Small intestine (tissue), 7 donors: ENCODE results near the gene RAB25. TPM values are rescaled to one million over a fixed set of nuclear protein-coding genes. Genes with fewer than 3 reads are reported as not detected.
"Not testable (repeated sequence)": the region's sequence is repeated elsewhere in the genome, so short reads cannot be mapped to it uniquely, and the experiment has no call there.

Source experiments
- DNase-seq, 2 donors: peaks; one replicate each; pipeline versions ENCODE4 v3.0.0 to v3.0.0-alpha.2; 2013
- FAIRE-seq: peaks from 2 replicates; lab custom pipeline; 2012; peaks lifted over from hg19 to GRCh38; lab: Jason Lieb, UNC
- H3K27ac ChIP-seq, 3 donors: one replicate each; pipeline ENCODE4 v1.5.1; 2013; ENCODE audit warnings: low read length in 2 of 3, mild to moderate bottlenecking in 2 of 3, control low read depth in 1 of 3, inconsistent platforms in 1 of 3, low read depth in 1 of 3, moderate library complexity in 1 of 3
- H3K27me3 ChIP-seq, 3 donors: one replicate each; pipeline ENCODE4 v1.6.1; 2013; ENCODE audit warnings: low read length in 3 of 3, inconsistent platforms in 1 of 3; ENCODE audit not compliant: control insufficient read depth in 3 of 3, insufficient read depth in 3 of 3
- H3K36me3 ChIP-seq, 3 donors: one replicate each; pipeline ENCODE4 v1.6.1; 2013; ENCODE audit warnings: low read length in 3 of 3, inconsistent platforms in 1 of 3, low read depth in 1 of 3, mild to moderate bottlenecking in 1 of 3, moderate library complexity in 1 of 3; ENCODE audit not compliant: control insufficient read depth in 3 of 3, insufficient read depth in 2 of 3
- H3K4me1 ChIP-seq, 3 donors: one replicate each; pipeline ENCODE4 v1.6.1; 2013; ENCODE audit warnings: low read length in 2 of 3, inconsistent platforms in 1 of 3, low read depth in 1 of 3, mild to moderate bottlenecking in 1 of 3, moderate library complexity in 1 of 3; ENCODE audit not compliant: control insufficient read depth in 3 of 3, insufficient read depth in 2 of 3
- H3K4me3 ChIP-seq, 3 donors: one replicate each; pipeline ENCODE4 v1.5.1; 2013; ENCODE audit warnings: low read length in 3 of 3, control low read depth in 1 of 3, inconsistent platforms in 1 of 3, low read depth in 1 of 3, mild to moderate bottlenecking in 1 of 3, moderate library complexity in 1 of 3
- H3K9me3 ChIP-seq, 2 donors: one replicate each; pipeline ENCODE4 v1.6.1; 2013; ENCODE audit warnings: low read depth in 1 of 2, low read length in 1 of 2; ENCODE audit not compliant: control insufficient read depth in 2 of 2, insufficient read depth in 1 of 2
- WGBS, 3 donors: extraction: QIAGEN DNeasy Blood & Tissue Kit; methylation state at CpG; one replicate each; pipeline ENCODE4 v1.1.7; 2013; 5-methylcytosine and 5-hydroxymethylcytosine counted together
- polyA plus RNA-seq, 4 donors: library from polyadenylated mRNA; stranded (reverse) in 3 of 4; unstranded in 1 of 4; fragments of 200-250 nt in 3 of 4; fragments of 120-200 nt in 1 of 4; gene quantifications; one replicate each; pipeline versions ENCODE4 v1.2.1 to v1.2.3, GENCODE V29; 2013
- donor health status: healthy with polysubstance abuse.
- donor health status: control.
- donor health status: control.
- donor health status: Bipolar disorder and iron deficiency.
- donor health status: healthy.

The RAB25 gene
- polyA plus RNA-seq, 4 donors = 140 to 216 (median 169) TPM

- not testable (repeated sequence) for FAIRE-seq, DNase-seq, H3K4me3 ChIP-seq, H3K9me3 ChIP-seq, H3K27ac ChIP-seq, H3K27me3 ChIP-seq
- peaks cover 0 to 15% (median 0%) of the 10 kb centered on the region in 3 donors for H3K4me1 ChIP-seq
- WGBS, 3 donors = 85 to 98% (median 89%) methylated on average over 5 to 7 of the region's 7 CpGs
- H3K36me3 ChIP-seq = peaks cover 0 to 81% (median 2%) of the 10 kb centered on the region in 3 donors
These were observed 10.4 kb downstream of the RAB25 start for GRCh38 chr1:156071332-156071816.

- Histone ChIP-seq H3K27me3 (no peaks in the 10 kb centered on the region), H3K4me1 (peaks cover 0 to 20% (median 0%) of the 10 kb centered on the region in 3 donors), H3K36me3 (peaks cover 0 to 80% (median 2%) of the 10 kb centered on the region in 3 donors), H3K9me3 (no peaks in the 10 kb centered on the region), H3K27ac (no peak overlapping the region), H3K4me3 (no peak overlapping the region)
- FAIRE-seq = no peak
- 63 to 70% (median 70%) methylated on average over 6 of the region's 6 CpGs for WGBS, 3 donors
- no peak for DNase-seq
These were observed 11.3 kb downstream of the RAB25 start for GRCh38 chr1:156072251-156072650.

- no peak for FAIRE-seq
- peaks cover 0 to 22% (median 0%) of the 10 kb centered on the region in 3 donors for H3K4me1 ChIP-seq
- WGBS, 3 donors = 13 to 46% (median 28%) methylated on average over 1 of the region's 1 CpG
- H3K27me3 ChIP-seq = no peaks in the 10 kb centered on the region
- no peak overlapping the region for H3K27ac ChIP-seq
- H3K4me3 ChIP-seq = no peak overlapping the region
- H3K36me3 ChIP-seq = peaks cover 0 to 73% (median 2%) of the 10 kb centered on the region in 3 donors
- no peak for DNase-seq
- H3K9me3 ChIP-seq = no peaks in the 10 kb centered on the region
These were observed 12.2 kb downstream of the RAB25 start for GRCh38 chr1:156073110-156073687.

- FAIRE-seq (no peak), DNase-seq (no peak)
- Histone ChIP-seq H3K27ac (no peak overlapping the region), H3K9me3 (no peaks in the 10 kb centered on the region), H3K27me3 (no peaks in the 10 kb centered on the region), H3K4me3 (no peak overlapping the region), H3K36me3 (peaks cover 0 to 68% (median 0%) of the 10 kb centered on the region in 3 donors), H3K4me1 (peaks cover 0 to 22% (median 0%) of the 10 kb centered on the region in 3 donors)
- 57 to 78% (median 77%) methylated on average over 4 to 5 of the region's 5 CpGs for WGBS, 3 donors
These were observed 12.8 kb downstream of the RAB25 start for GRCh38 chr1:156073740-156074139.

GRCh38 chr1:156074661-156075060 is 13.7 kb downstream of the RAB25 start:
- Histone ChIP-seq H3K27me3 (no peaks in the 10 kb centered on the region), H3K9me3 (no peaks in the 10 kb centered on the region), H3K4me1 (peaks cover 0 to 22% (median 0%) of the 10 kb centered on the region in 3 donors), H3K27ac (no peak overlapping the region), H3K4me3 (no peak overlapping the region), H3K36me3 (peaks cover 0 to 59% (median 0%) of the 10 kb centered on the region in 3 donors)
- FAIRE-seq (no peak), DNase-seq (no peak)
- WGBS, 3 donors = 49 to 70% (median 62%) methylated on average over 7 to 8 of the region's 8 CpGs

GRCh38 chr1:156075162-156075561 is 14.2 kb downstream of the RAB25 start:
- Histone ChIP-seq H3K4me3 (no peak overlapping the region), H3K4me1 (peaks cover 0 to 22% (median 0%) of the 10 kb centered on the region in 3 donors), H3K9me3 (no peaks in the 10 kb centered on the region), H3K36me3 (peaks cover 0 to 54% (median 0%) of the 10 kb centered on the region in 3 donors), H3K27ac (no peak overlapping the region), H3K27me3 (no peaks in the 10 kb centered on the region)
- DNase-seq = peak in 1 of 2 donors; percentile 4
- 46 to 62% (median 51%) methylated on average over 3 of the region's 3 CpGs for WGBS, 3 donors
- no peak for FAIRE-seq

- peaks cover 0 to 23% (median 0%) of the 10 kb centered on the region in 3 donors for H3K4me1 ChIP-seq
These were observed 14.8 kb downstream of the RAB25 start for GRCh38 chr1:156075775-156076204.

GRCh38 chr1:156076609-156077429 is 15.9 kb downstream of the RAB25 start:
- no peak for FAIRE-seq
- DNase-seq = peak in 1 of 2 donors; percentile 74
- Histone ChIP-seq H3K27me3 (no peaks in the 10 kb centered on the region), H3K4me1 (peaks cover 0 to 29% (median 0%) of the 10 kb centered on the region in 3 donors), H3K27ac (no peak overlapping the region), H3K36me3 (peaks cover 0 to 37% (median 0%) of the 10 kb centered on the region in 3 donors), H3K4me3 (peak overlapping the region in 2 of 3 donors; percentile 18 to 38), H3K9me3 (no peaks in the 10 kb centered on the region)
- WGBS, 3 donors = 67 to 89% (median 85%) methylated on average over 63 to 73 of the region's 73 CpGs

More at GRCh38 chr1:156075775-156076204, 14.8 kb downstream of the RAB25 start:
- Histone ChIP-seq H3K36me3 (peaks cover 0 to 48% (median 0%) of the 10 kb centered on the region in 3 donors), H3K27me3 (no peaks in the 10 kb centered on the region), H3K27ac (no peak overlapping the region), H3K9me3 (no peaks in the 10 kb centered on the region), H3K4me3 (no peak overlapping the region)
- 58 to 70% (median 68%) methylated on average over 4 of the region's 4 CpGs for WGBS, 3 donors
- DNase-seq = no peak
- no peak for FAIRE-seq
